AG04449 (cell line): ENCODE data around the gene M1AP.

Experiments
- CTCF ChIA-PET: fragments of 350-600 bp; formaldehyde crosslinking; extraction: SDS; loops from one replicate; lab custom pipeline; 2021; ENCODE audit warnings: antibody characterized with exemption; lab: Yijun Ruan, JAX
- POLR2A ChIA-PET: fragments of 400-600, 350-600 bp; formaldehyde crosslinking; extraction: SDS; loops from one replicate; lab custom pipeline; 2020; ENCODE audit warnings: antibody characterized with exemption, inconsistent platforms; lab: Yijun Ruan, JAX
- DNase-seq: peaks from one replicate; pipeline ENCODE4 v3.0.0-alpha.2; 2010; ENCODE audit warnings: low read depth, low spot score
- H3K4me3 ChIP-seq: 2 replicates; pipeline ENCODE4 v1.5.1; 2011; ENCODE audit warnings: low read depth, mild to moderate bottlenecking, control low read depth, low read length
- TF ChIP-seq, protein P1 (sequence below): IDR thresholded peaks from one replicate; pipeline ENCODE4 v1.5.1; 2011; ENCODE audit warnings: mild to moderate bottlenecking, moderate library complexity, low read length, control low read depth, inconsistent platforms; ENCODE audit not compliant: insufficient read depth; ENCODE audit errors: missing control alignments

The M1AP gene

GRCh38 chr2:74584088-74584645 is 64.0 kb downstream of the M1AP start:
- POLR2A ChIA-PET: interaction anchor here (0.6 to 2.3 kb wide), 9 partner anchors 17 to 1022 kb away, joined by 3 to 10 read pairs (median 4); partner anchors contain the start of genes AUP1, CCDC142, HTRA2 and PCGF1
- DNase-seq: no peak
- no peak overlapping the region for H3K4me3 ChIP-seq
- TF ChIP-seq, protein P1, sequence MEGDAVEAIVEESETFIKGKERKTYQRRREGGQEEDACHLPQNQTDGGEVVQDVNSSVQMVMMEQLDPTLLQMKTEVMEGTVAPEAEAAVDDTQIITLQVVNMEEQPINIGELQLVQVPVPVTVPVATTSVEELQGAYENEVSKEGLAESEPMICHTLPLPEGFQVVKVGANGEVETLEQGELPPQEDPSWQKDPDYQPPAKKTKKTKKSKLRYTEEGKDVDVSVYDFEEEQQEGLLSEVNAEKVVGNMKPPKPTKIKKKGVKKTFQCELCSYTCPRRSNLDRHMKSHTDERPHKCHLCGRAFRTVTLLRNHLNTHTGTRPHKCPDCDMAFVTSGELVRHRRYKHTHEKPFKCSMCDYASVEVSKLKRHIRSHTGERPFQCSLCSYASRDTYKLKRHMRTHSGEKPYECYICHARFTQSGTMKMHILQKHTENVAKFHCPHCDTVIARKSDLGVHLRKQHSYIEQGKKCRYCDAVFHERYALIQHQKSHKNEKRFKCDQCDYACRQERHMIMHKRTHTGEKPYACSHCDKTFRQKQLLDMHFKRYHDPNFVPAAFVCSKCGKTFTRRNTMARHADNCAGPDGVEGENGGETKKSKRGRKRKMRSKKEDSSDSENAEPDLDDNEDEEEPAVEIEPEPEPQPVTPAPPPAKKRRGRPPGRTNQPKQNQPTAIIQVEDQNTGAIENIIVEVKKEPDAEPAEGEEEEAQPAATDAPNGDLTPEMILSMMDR: no peak
- CTCF ChIA-PET: interaction anchor here (1.0 to 21.1 kb wide), 11 partner anchors 10 to 335 kb away, joined by 3 to 401 read pairs (median 43); partner anchors contain the start of genes AUP1, CCDC142, HTRA2 and LBX2

- ChIA-PET CTCF (interaction anchor here (1.0 to 21.1 kb wide), 7 partner anchors 10 to 334 kb away, joined by 3 to 401 read pairs (median 137); partner anchors contain the start of genes AUP1, CCDC142, HTRA2 and LBX2), POLR2A (interaction anchor here (0.6 to 2.3 kb wide), 7 partner anchors 10 to 101 kb away, joined by 3 to 10 read pairs (median 4); partner anchors contain the start of genes AUP1, CCDC142, HTRA2 and PCGF1)
- TF ChIP-seq, protein P1: no peak
- no peak overlapping the region for H3K4me3 ChIP-seq
- DNase-seq: no peak
Observed at GRCh38 chr2:74583504-74583903, 64.6 kb downstream of the M1AP start.

- ChIA-PET CTCF (interaction anchor here (0.9 to 21.1 kb wide), 6 partner anchors 9 to 190 kb away, joined by 3 to 401 read pairs (median 170); partner anchors contain the start of genes AUP1, CCDC142, HTRA2 and LBX2), POLR2A (interaction anchor here (2.2 kb wide), 1 partner anchor 99 kb away, joined by 10 read pairs; the partner anchor contains the start of genes CCDC142 and TTC31)
- TF ChIP-seq, protein P1: no peak
Observed at GRCh38 chr2:74582184-74582583, 65.9 kb downstream of the M1AP start.

DNA sequence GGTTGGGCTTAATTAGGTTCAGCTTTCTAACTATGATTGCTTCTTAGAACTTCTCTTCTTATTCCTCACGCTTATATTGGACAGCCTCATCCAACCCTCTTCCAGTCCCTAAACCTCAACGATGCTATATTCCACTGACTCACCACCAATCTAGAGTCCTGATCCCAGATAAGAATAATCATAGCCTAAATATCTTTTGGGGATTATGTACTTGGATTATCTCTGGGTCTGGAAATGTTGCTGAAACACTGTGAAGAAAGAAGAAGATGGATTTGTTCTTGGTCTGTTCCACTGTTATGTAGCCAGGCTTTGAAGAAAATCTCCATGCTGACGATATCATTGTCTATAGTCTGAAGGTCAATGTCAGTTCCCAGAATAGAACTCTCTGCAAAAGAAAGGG is 66.7 kb downstream of the M1AP start:
- no peak overlapping the region for H3K4me3 ChIP-seq
- ChIA-PET POLR2A (no interaction called here), CTCF (interaction anchor here (9.3 to 21.1 kb wide), 4 partner anchors 8 to 95 kb away, joined by 137 to 401 read pairs (median 203); partner anchors contain the start of genes AUP1, CCDC142, HTRA2 and LBX2)
- TF ChIP-seq, protein P1: no peak
- no peak for DNase-seq

More at GRCh38 chr2:74582184-74582583, 65.9 kb downstream of the M1AP start:
- H3K4me3 ChIP-seq: no peak overlapping the region
- no peak for DNase-seq

DNA sequence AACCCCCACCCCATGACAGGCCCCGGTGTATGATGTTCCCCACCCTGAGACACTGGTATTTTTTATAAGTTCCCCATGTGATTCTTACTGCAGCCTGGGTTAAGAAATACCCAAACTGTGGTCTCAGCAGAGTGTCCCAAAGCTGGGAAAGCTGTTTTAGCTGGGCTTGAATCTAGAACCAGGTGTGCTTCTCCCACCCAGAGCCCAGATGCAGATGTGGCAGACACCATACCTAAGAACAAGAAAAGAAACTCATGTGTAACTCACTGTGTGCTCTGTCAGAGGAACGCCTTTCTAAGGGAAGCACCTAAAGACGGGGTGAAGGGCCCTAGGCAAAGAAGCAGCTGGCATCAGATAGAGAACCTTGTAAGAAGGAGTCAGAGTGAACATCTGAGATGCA is 69.7 kb downstream of the M1AP start:
- DNase-seq: no peak
- ChIA-PET POLR2A (interaction anchor here (0.6 to 1.3 kb wide), 2 partner anchors 14 to 79 kb away, joined by 3 read pairs; no protein-coding TSS in a partner anchor), CTCF (interaction anchor here (1.2 to 21.1 kb wide), 3 partner anchors 8 to 92 kb away, joined by 3 to 401 read pairs (median 204); partner anchors contain the start of genes CCDC142 and TTC31)
- TF ChIP-seq, protein P1: no peak
- no peak overlapping the region for H3K4me3 ChIP-seq

DNA sequence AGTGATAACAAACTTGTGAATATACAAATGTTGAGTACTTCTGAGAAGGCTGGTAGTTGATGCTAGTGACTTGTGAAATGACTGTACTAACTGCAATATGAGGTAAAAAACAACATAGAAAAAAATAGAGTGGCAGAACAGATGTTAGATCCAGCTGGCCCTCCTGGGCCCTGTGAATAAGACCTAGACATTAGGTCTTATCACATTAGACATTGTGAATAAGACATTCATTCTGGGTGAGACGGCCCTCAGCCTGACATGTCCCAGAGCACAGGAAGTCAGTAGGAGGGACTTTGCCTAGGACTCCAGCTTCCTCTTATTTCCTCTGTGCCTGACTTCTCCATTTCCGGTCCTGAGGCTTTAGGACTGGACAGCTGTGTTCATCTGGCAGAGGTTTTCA is 70.7 kb downstream of the M1AP start:
- CTCF ChIA-PET: interaction anchor here (0.8 to 21.1 kb wide), 10 partner anchors 9 to 91 kb away, joined by 3 to 401 read pairs (median 6); partner anchors contain the start of genes CCDC142 and TTC31
- no peak overlapping the region for H3K4me3 ChIP-seq
- POLR2A ChIA-PET: interaction anchor here (0.6 to 4.6 kb wide), 9 partner anchors 8 to 95 kb away, joined by 3 to 29 read pairs (median 7); partner anchors contain the start of genes AUP1, CCDC142, HTRA2 and LOXL3
- TF ChIP-seq, protein P1: no peak
- no peak for DNase-seq
